Measurements from ENCODE around the gene CSRNP2.
"Not testable (repeated sequence)": the region's sequence is repeated elsewhere in the genome, so short reads cannot be mapped to it uniquely, and the experiment has no call there.

CSRNP2 gene

DNA sequence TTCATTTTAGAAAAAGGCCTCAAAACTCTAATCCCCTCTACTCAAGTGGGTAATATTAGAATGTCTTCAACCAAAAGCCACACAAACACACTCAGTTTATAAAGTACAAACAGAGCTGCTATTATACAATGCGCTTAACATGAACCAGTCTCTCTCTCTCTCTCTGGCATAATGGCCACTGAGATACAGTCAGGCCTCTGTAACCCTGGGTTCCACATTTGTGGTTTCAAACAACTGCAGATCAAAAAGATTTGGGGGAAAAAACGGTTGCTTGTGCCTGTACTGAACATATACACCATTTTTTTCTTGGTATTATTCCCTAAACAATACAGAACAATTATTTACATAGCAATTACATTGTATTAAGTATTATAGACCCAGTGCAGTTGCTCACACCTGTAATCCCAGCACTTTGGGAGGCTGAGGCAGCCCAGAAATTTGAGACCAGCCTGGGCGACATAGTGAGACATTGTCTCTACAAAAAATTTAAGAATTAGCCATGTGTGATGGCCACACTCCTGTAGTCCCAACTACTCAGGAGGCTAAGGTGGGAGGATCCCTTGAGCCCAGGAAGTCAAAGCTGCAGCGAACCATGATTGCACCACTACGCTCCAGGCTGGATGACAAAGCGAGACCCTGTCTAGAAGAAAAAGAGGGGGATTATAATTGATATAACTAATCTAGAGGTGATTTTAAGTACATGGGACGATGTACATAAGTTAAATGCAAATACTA is 62.8 kb downstream of the CSRNP2 start:
- no peak overlapping the region for H3K4me3 ChIP-seq (replicated peaks in 1 of 2; ENCODE audit: low read depth in 2 of 2, low read length in 2 of 2)
- no peak for TF ChIP-seq CTCF (IDR thresholded peaks at IDR 0.05; ENCODE audit: low read depth, low read length)
- no peak for DNase-seq (ENCODE audit: low read depth in 2 of 2)

DNA sequence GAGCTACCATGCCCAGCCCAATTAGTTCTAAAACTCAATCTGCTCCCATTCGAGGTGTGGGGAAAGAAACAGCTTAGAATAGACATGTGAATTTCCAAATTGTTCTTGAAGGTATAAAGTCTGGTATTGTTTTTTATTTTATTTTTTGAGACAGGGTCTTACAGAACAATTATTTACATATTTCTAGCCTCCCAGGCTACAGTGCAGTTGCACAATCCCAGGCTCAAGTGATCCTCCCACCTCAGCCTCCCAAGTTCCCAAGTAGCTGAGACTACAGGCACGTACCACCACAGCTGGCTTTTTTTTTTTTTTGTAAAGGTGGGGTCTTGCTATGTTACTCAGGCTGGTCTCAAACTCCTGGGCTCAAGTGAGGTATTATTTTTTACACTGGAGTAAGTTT is 63.5 kb downstream of the CSRNP2 start:
- H3K4me3 ChIP-seq (replicated peaks in 1 of 2; ENCODE audit: low read depth in 2 of 2, low read length in 2 of 2) = no peak overlapping the region
- no peak for DNase-seq (ENCODE audit: low read depth in 2 of 2)
- TF ChIP-seq CTCF (IDR thresholded peaks at IDR 0.05; ENCODE audit: low read depth, low read length) = no peak

- no peak overlapping the region for H3K4me3 ChIP-seq (replicated peaks in 1 of 2; ENCODE audit: low read depth in 2 of 2, low read length in 2 of 2)
- TF ChIP-seq CTCF (IDR thresholded peaks at IDR 0.05; ENCODE audit: low read depth, low read length) = no peak
- DNase-seq (ENCODE audit: low read depth in 2 of 2) = no peak
Measured at GRCh38 chr12:51018956-51019355, 64.4 kb downstream of the CSRNP2 start.

- no peak for TF ChIP-seq CTCF (IDR thresholded peaks at IDR 0.05; ENCODE audit: low read depth, low read length)
- no peak for DNase-seq (ENCODE audit: low read depth in 2 of 2)
- H3K4me3 ChIP-seq (replicated peaks in 1 of 2; ENCODE audit: low read depth in 2 of 2, low read length in 2 of 2) = no peak overlapping the region
Measured at GRCh38 chr12:51017452-51017851, 65.9 kb downstream of the CSRNP2 start.

DNA sequence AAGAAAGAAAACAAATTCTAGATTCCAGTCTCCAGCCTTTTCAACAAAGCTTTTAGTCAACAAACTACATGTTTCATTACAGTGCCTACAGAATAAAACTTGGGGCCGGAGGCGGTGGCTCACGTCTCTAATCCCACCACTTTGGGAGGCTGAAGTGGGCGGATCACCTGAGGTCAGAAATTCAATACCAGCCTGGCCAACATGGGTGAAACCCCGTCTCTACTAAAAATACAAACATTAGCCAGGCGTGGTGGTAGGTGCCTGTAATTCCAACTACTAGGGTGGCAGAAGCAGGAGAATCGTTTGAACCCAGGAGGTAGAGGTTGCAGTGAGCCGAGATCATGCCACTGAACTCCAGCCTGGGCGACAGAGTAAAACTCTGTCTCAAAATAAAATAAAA is 68.9 kb downstream of the CSRNP2 start:
- DNase-seq (ENCODE audit: low read depth in 2 of 2); H3K4me3 ChIP-seq (replicated peaks in 1 of 2; ENCODE audit: low read depth in 2 of 2, low read length in 2 of 2): not testable (repeated sequence)

DNA sequence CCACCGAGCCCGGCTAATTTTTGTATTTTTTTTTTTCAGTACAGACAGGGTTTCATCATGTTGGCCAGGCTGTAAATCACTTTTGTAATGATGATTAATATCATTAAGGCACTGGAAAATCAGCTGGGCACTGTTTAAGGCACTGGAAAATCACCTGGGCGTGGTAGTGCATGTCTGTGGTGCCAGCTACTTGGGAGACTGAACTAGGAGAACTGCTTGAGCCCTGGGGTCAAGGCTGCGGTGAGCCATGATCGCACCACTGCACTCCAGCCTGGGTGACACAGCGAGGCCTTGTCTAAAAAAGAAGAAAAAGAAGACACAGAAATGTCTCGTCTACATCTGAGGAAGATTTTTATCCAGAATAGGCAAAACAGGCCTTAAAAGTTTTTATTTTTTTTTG is 70.0 kb downstream of the CSRNP2 start:
- no peak for DNase-seq (ENCODE audit: low read depth in 2 of 2)
- TF ChIP-seq CTCF (IDR thresholded peaks at IDR 0.05; ENCODE audit: low read depth, low read length) = no peak
- H3K4me3 ChIP-seq (replicated peaks in 1 of 2; ENCODE audit: low read depth in 2 of 2, low read length in 2 of 2) = no peak overlapping the region

- no peak for TF ChIP-seq CTCF (IDR thresholded peaks at IDR 0.05; ENCODE audit: low read depth, low read length)
- H3K4me3 ChIP-seq (replicated peaks in 1 of 2; ENCODE audit: low read depth in 2 of 2, low read length in 2 of 2) = no peak overlapping the region
- DNase-seq (ENCODE audit: low read depth in 2 of 2) = no peak
Measured at GRCh38 chr12:51012570-51013236, 70.7 kb downstream of the CSRNP2 start.
